Heart left ventricle (tissue), 13 donors: ENCODE data around the gene CCDC30.

Experiments
- POLR2A ChIP-seq, 2 donors: fragments of 450-650 bp; IDR thresholded peaks; one replicate each; pipeline ENCODE4 v1.6.1; 2017; ENCODE audit warnings: antibody characterized with exemption in 2 of 2, mild to moderate bottlenecking in 2 of 2, moderate library complexity in 2 of 2
- TF ChIP-seq, protein P1 (sequence below), 12 donors: fragments of 200-600 bp; sonication (generic) in 4 of 12; IDR thresholded peaks; one replicate each; pipeline versions ENCODE4 v1.5.0 to v1.8.0; 2018 to 2022; ENCODE audit warnings: antibody characterized with exemption in 12 of 12, mild to moderate bottlenecking in 5 of 12
- donor health status: ischemic (EF 13 %, LVEDD 7.1; RV severe dilation, severe dysfunction).
- donor health status: DM: no; HTN: yes; CAD: no.
- donor health status: DM: no; HTN: no; CAD: no.
- donor health status: ischemic (EF 25% LVEDD 6.9; RV normal size, moderate dysfunction).
- donor health status: ischemic (EF 25% LVEDD 5.7; RV mildly dilated, moderate dysfunction).
- donor health status: ischemic (EF 35%, LVEDD 5.7; RV mildly dilated, moderate dysfunction).
- donor health status: nonischemic (EF 11% LVEDD 7.7; RV severe dilation, severe dysfunction).
- donor health status: DM: yes; HTN: yes; CAD: no.
- donor health status: PGD.
- donor health status: ischemic (EF 29% LVEDD 5.4; RV normal size, mild dysfunction).
- donor health status: nonischemic (EF 23%, LVEDD 6.1; RV moderate dilation, normal function).

DNA sequence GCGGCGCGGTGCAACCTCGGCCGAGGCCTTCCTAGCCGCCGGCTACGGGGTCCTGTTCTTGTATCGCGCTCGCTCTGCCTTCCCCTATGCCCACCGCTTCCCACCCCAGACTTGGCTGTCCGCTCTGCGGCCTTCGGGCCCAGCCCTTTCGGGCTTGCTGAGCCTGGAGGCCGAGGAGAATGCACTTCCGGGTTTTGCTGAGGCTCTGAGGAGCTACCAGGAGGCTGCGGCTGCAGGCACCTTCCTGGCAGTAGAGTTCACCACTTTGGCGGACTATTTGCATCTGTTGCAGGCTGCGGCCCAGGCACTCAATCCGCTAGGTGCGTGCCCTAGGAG, 6.4 kb upstream of the CCDC30 start:
- no peak for TF ChIP-seq POLR2A (IDR thresholded peaks at IDR 0.05)
- TF ChIP-seq, protein P1, sequence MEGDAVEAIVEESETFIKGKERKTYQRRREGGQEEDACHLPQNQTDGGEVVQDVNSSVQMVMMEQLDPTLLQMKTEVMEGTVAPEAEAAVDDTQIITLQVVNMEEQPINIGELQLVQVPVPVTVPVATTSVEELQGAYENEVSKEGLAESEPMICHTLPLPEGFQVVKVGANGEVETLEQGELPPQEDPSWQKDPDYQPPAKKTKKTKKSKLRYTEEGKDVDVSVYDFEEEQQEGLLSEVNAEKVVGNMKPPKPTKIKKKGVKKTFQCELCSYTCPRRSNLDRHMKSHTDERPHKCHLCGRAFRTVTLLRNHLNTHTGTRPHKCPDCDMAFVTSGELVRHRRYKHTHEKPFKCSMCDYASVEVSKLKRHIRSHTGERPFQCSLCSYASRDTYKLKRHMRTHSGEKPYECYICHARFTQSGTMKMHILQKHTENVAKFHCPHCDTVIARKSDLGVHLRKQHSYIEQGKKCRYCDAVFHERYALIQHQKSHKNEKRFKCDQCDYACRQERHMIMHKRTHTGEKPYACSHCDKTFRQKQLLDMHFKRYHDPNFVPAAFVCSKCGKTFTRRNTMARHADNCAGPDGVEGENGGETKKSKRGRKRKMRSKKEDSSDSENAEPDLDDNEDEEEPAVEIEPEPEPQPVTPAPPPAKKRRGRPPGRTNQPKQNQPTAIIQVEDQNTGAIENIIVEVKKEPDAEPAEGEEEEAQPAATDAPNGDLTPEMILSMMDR (IDR thresholded peaks at IDR 0.05), result no peak
